HFFc6 (cell line): ENCODE results near the gene DHRSX. TPM values are rescaled to one million over a fixed set of nuclear protein-coding genes. Genes with fewer than 3 reads are reported as not detected.

Source experiments
- DNase-seq: peaks from one replicate; pipeline ENCODE4 v3.0.0-alpha.2; 2018
- H3K27ac Mint-ChIP-seq: 2 replicates; pipeline ENCODE4 v1.8.0; 2020; ENCODE audit warnings: mild to moderate bottlenecking, mixed read lengths
- H3K27me3 Mint-ChIP-seq: 2 replicates; pipeline ENCODE4 v1.8.0; 2021; ENCODE audit warnings: mild to moderate bottlenecking, moderate library complexity, mixed read lengths; ENCODE audit not compliant: insufficient read depth
- H3K36me3 Mint-ChIP-seq: 2 replicates; pipeline ENCODE4 v1.8.0; 2021; ENCODE audit warnings: low read depth, mixed read lengths
- H3K4me1 Mint-ChIP-seq: 2 replicates; pipeline ENCODE4 v1.8.0; 2020; ENCODE audit warnings: low read depth, mixed read lengths
- H3K4me3 Mint-ChIP-seq: 2 replicates; pipeline ENCODE4 v1.8.0; 2020; ENCODE audit warnings: mild to moderate bottlenecking, moderate library complexity, mixed read lengths
- H3K9me3 Mint-ChIP-seq: 2 replicates; pipeline ENCODE4 v1.8.0; 2020; ENCODE audit warnings: mild to moderate bottlenecking, mixed read lengths
- total RNA-seq, 6 experiments: library from RNA; stranded (reverse); fragmentation: NEBNext Ultra II Directional; extraction: Animal tissue kit (Norgen Biotek cat#: 25700); gene quantifications; 2 replicates in 1 of 6; 3 replicates in 5 of 6; pipeline ENCODE4 v1.2.3, GENCODE V29; 2021
- TF ChIP-seq, protein P1 (sequence below): fragments of 200-600 bp; sonication (generic); IDR thresholded peaks from 2 replicates; pipeline ENCODE4 v1.5.0; 2021; ENCODE audit warnings: antibody characterized with exemption, mild to moderate bottlenecking

The DHRSX gene
- total RNA-seq, 6 experiments from 2014 or later, result 19.6 to 27.1 (median 22.9) TPM

DNA sequence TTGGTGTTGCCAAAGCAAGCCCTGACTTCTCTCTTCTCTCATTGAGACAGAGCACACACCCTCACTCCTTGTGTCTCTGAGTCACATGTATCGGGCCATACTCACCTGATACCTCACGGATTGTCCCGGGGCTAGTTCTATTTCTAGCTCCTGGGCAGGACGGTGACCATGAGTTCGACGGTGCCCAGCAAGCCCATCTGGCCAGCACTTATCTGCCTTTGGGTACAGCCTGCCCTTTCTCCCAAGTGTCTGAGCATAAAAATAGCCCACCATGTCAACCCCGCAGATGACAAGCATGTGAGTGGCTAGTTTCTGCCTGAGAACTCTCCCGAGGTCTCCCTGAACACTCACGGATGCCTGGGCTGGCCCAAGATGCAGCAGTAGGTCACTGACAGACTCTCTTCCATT lies 158.5 kb downstream of the DHRSX start:
- Mint-ChIP-seq H3K4me1 (peaks cover 22% of the 10 kb centered on the region), H3K4me3 (no peak overlapping the region; the same call in 1 of the 2 replicates), H3K9me3 (peaks cover 18% of the 10 kb centered on the region), H3K27me3 (no peaks in the 10 kb centered on the region; the same call in 1 of the 2 replicates), H3K27ac (peak overlapping the region; percentile 81), H3K36me3 (peaks cover 56% of the 10 kb centered on the region)
- TF ChIP-seq, protein P1, sequence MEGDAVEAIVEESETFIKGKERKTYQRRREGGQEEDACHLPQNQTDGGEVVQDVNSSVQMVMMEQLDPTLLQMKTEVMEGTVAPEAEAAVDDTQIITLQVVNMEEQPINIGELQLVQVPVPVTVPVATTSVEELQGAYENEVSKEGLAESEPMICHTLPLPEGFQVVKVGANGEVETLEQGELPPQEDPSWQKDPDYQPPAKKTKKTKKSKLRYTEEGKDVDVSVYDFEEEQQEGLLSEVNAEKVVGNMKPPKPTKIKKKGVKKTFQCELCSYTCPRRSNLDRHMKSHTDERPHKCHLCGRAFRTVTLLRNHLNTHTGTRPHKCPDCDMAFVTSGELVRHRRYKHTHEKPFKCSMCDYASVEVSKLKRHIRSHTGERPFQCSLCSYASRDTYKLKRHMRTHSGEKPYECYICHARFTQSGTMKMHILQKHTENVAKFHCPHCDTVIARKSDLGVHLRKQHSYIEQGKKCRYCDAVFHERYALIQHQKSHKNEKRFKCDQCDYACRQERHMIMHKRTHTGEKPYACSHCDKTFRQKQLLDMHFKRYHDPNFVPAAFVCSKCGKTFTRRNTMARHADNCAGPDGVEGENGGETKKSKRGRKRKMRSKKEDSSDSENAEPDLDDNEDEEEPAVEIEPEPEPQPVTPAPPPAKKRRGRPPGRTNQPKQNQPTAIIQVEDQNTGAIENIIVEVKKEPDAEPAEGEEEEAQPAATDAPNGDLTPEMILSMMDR, result no peak
- no peak for DNase-seq

DNA sequence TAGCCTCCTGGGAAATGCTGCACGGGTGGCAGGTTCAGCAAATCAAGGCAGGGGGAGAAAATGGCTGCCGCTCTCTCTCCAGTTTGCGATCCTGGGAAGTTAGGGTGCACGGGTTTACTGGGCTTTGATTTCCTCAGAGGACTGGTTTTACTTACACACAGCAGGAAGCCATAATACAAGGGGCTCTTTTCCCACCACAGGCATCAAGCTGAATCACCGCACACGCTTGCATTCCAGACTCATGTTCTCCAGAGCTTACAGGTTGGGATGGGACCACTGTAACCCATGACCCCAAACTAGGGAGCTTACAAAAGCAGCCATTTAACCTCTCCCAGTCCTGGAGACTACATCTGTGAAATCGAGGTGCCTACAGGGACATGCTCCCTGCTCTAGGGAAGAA lies 159.8 kb downstream of the DHRSX start:
- TF ChIP-seq, protein P1, result no peak
- peaks cover 22% of the 10 kb centered on the region for H3K4me1 Mint-ChIP-seq
- no peak overlapping the region for H3K4me3 Mint-ChIP-seq
- H3K36me3 Mint-ChIP-seq, result peaks cover 48% of the 10 kb centered on the region
- H3K27me3 Mint-ChIP-seq, result no peaks in the 10 kb centered on the region; the same call in 1 of the 2 replicates
- H3K9me3 Mint-ChIP-seq, result peaks cover 18% of the 10 kb centered on the region
- no peak overlapping the region for H3K27ac Mint-ChIP-seq
- no peak for DNase-seq

DNA sequence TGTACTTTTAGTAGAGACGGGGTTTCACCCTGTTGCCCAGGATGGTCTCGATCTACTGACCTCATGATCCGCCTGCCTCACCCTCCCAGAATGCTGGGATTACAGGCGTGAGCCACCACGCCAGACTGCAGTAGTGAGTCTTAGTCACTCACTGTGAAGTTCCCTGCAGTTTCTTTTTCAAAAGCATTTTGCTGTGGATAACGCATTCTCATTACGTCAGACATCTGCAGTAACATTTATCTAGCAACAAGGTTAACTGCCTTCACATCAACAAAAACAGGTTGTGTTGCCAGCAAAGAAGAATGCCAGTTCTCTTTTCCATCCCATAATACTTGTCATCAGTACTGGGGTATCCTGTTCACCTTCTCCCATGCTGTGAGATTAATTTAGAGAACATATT lies 164.6 kb downstream of the DHRSX start:
- Mint-ChIP-seq H3K27me3 (no peaks in the 10 kb centered on the region; the same call in 1 of the 2 replicates), H3K27ac (no peak overlapping the region)
- no peak for DNase-seq

DNA sequence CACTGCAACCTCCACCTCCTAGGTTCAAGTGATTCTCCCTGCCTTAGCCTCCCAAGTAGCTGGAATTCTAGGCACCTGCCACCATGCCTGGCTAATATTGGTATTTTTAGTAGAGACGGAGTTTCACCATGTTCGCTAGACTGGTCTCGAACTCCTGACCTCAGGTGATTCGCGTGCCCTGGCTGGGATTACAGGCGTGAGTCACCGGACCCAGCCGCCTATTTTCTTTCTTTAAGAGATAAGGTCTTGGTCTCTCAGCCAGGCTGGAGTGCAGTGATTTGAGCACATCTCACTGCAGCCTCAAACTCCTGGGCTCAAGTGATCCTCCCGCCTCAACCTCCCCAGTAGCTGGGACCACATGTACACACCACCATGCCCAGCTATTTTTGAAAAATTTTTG lies 166.5 kb downstream of the DHRSX start:
- H3K27me3 Mint-ChIP-seq, result no peaks in the 10 kb centered on the region; the same call in 1 of the 2 replicates
- no peak overlapping the region for H3K4me3 Mint-ChIP-seq
- peaks cover 9% of the 10 kb centered on the region for H3K9me3 Mint-ChIP-seq
- TF ChIP-seq, protein P1, result no peak
- H3K36me3 Mint-ChIP-seq, result peaks cover 14% of the 10 kb centered on the region
- H3K27ac Mint-ChIP-seq, result no peak overlapping the region
- DNase-seq, result no peak
- no peaks in the 10 kb centered on the region for H3K4me1 Mint-ChIP-seq

More for the DNA sequence above, 164.6 kb downstream of the DHRSX start:
- Mint-ChIP-seq H3K36me3 (peaks cover 30% of the 10 kb centered on the region), H3K4me3 (no peak overlapping the region), H3K9me3 (peaks cover 18% of the 10 kb centered on the region), H3K4me1 (no peaks in the 10 kb centered on the region)
- TF ChIP-seq, protein P1, result no peak

DNA sequence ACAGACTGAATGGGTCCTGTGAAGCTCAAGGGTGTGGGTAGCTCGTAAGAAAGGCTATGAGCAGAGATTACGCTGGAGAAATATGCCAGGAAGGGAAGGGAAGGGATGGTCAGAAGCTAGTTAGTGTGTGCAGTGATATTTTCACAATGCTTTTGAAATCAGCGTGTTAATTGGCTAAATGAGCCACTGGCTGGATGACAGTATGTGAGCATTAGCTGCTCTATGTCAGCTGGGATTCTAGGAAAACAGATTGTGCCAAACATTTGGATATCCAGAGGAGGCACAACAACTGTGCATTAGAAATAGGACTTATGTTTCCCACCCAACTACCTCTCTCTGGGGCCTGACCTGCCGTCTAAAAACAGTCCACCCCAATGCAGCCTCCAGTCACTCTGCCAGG lies 168.5 kb downstream of the DHRSX start:
- H3K4me3 Mint-ChIP-seq, result no peak overlapping the region
- H3K9me3 Mint-ChIP-seq, result no peaks in the 10 kb centered on the region; the same call in 1 of the 2 replicates
- peaks cover 2% of the 10 kb centered on the region; the same call in 1 of the 2 replicates for H3K36me3 Mint-ChIP-seq
- no peak for DNase-seq
- no peaks in the 10 kb centered on the region; the same call in 1 of the 2 replicates for H3K27me3 Mint-ChIP-seq
- H3K4me1 Mint-ChIP-seq, result no peaks in the 10 kb centered on the region
- H3K27ac Mint-ChIP-seq, result no peak overlapping the region
- TF ChIP-seq, protein P1, result no peak

DNA sequence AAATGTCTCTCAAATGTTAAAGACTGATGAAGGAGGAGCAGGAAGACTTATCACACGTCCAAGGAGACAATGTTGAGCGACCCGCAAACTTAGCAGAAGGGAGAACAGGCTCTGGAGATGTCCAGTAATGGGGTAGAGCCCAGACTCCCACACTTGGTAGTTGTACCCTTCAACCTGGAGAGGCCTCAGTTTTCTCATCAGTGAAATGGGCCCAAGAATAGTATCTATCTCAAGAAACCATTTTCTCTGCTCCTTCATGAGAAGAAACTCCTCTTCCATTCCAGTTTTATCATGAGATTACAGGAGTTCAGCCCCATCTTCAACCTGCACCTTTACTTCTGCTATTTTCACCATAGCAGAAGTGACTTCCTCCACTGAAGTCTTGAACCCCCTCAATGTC lies 169.9 kb downstream of the DHRSX start:
- Mint-ChIP-seq H3K4me3 (no peak overlapping the region), H3K9me3 (no peaks in the 10 kb centered on the region), H3K27ac (no peak overlapping the region), H3K27me3 (no peaks in the 10 kb centered on the region; the same call in 1 of the 2 replicates), H3K4me1 (no peaks in the 10 kb centered on the region), H3K36me3 (no peaks in the 10 kb centered on the region)
- TF ChIP-seq, protein P1, result no peak
- DNase-seq, result no peak
